GM13977 (cell line): ENCODE results near the gene TADA2B.

ENCODE experiments used
- DNase-seq: peaks from one replicate; pipeline ENCODE4 v3.0.0; 2012; ENCODE audit warnings: low spot score
- in situ Hi-C: fragments of 300-500 bp; cut with MboI; formaldehyde crosslinking; loops from one replicate; pipeline ENCODE4 v1.12.0; 2022; ENCODE audit warnings: low sequenced_read_pairs, low pct_unique_long_range_greater_than_20kb, mixed read lengths, inconsistent platforms; ENCODE audit not compliant: unreplicated experiment
- TF ChIP-seq, protein P1 (sequence below): IDR thresholded peaks from 2 replicates; pipeline ENCODE4 v1.5.1; 2012; ENCODE audit warnings: mild to moderate bottlenecking, control low read depth; ENCODE audit not compliant: insufficient read depth; ENCODE audit errors: extremely low read depth, missing control alignments

The TADA2B gene

DNA sequence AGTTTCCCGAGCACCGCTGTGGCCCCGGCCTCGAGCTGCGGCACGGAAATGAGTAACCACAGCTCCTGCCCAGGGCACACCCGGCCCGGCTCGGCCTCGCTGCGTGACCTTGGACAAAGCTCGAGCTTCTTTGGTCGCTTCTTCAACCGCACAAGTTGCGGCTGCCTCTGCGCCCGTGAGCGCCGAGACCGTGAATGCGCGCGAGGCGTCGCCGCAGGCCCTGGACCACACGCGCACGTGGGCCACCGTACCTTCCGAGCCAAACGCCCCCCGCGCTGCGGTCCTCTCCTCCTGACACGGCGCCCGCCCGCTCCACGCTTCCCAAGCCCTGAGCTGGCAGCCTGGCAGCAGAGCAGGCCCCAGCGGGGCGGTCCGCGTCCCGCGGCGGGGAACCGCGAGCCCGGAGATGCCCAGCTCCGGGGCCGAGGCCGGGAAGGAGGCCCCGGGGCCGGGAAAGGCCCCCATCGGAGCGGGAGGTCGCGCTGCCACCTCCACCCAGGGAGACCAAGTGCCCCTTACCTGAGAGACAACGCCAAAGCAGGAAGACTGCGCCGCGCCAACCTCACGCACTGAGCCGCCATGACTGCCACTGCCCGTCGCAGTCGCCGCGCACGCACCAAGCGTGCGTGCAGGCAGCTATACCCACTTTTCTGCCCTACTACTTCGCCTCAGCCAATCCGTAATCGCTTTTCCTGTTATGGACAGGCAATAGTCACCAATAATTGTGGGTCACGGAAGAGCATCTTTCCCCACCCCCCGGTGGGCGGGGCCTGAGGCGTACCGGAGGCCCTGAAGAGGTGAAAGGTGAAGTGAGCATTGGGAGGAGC lies 24.5 kb downstream of the TADA2B start, which contains the start of gene GRPEL1:
Gene GRPEL1, minus strand, starts transcription at position 613 of the 827 bp plus-strand sequence. Its CDS starts 32 bp downstream, at position 581.
- TF ChIP-seq, protein P1, sequence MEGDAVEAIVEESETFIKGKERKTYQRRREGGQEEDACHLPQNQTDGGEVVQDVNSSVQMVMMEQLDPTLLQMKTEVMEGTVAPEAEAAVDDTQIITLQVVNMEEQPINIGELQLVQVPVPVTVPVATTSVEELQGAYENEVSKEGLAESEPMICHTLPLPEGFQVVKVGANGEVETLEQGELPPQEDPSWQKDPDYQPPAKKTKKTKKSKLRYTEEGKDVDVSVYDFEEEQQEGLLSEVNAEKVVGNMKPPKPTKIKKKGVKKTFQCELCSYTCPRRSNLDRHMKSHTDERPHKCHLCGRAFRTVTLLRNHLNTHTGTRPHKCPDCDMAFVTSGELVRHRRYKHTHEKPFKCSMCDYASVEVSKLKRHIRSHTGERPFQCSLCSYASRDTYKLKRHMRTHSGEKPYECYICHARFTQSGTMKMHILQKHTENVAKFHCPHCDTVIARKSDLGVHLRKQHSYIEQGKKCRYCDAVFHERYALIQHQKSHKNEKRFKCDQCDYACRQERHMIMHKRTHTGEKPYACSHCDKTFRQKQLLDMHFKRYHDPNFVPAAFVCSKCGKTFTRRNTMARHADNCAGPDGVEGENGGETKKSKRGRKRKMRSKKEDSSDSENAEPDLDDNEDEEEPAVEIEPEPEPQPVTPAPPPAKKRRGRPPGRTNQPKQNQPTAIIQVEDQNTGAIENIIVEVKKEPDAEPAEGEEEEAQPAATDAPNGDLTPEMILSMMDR: no peak
- peak; percentile 98 for DNase-seq
- in situ Hi-C loops: no loop called here

DNA sequence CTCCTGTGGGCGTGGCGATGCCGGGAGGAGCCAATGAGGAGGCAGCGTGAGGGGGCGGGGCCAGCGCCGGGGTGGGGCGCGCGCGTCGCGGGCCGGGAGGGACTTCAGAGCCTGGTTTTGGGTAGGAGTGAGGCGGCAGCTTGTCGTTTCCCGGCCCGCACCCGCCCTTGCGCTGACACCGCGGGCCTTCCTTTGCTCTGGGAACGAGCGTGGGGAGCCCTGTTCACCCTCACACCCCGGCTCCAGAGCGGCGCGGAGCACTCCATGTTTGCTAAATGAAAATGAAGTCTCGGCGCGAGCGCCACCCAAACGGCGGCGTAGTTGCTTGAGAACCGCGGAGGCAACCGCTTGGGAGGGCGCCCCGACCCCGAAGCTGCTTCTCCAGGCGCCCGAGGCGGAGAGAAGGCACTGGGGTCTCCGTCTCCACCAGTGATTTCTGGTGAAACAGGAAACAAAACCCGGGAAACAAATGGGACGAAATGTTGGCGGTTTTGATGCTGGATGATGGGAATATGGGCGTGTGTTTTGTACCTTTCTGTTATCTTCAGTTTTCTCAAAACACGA lies 25.2 kb downstream of the TADA2B start:
- in situ Hi-C loops: no loop called here
- DNase-seq: no peak
- TF ChIP-seq, protein P1: no peak

GRCh38 chr4:7068883-7069282 lies 25.7 kb downstream of the TADA2B start:
- TF ChIP-seq, protein P1: no peak
- DNase-seq: no peak
- in situ Hi-C loops: no loop called here

DNA sequence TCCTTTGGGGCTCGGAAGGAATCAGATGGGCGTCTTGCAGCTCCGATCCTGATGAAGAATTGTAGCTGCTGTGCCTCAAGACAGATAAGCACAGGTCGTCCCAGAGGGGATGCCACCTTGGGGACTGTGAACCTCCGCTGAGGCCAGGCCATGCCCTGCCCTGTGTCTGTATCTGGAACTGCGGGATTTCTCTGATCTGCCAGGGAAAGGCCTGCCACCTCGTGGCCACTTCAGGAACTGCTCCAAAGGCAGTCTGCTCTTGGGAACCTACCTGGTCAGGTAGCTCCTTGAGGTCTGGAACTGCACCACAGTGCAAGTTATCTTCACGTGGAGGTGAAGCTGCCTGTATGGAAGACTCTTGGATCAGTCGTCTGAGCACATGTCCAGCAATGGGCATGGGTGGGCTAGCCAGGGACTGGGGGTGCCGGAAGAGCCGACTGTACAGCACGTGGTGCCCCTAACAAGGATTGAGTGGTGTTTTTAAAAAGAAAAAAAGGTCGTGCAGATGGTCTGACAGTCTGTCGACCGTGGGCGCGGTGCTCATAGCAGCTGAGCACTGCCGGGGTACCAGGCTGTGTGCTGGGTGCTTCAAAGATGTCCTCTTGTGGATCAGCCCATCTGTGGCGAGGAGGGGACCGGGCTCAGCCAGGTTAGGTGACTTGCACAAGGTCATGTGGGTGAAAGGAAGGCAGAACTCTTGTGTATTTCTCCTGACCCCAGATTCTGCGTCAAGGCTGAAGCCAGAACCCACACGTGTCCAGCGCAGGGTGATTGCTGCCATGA lies 27.7 kb downstream of the TADA2B start:
- TF ChIP-seq, protein P1: peak; percentile 94
- peak; percentile 80 for DNase-seq
- in situ Hi-C loops: loop anchor here (10.0 kb wide), 2 partner anchors 176 to 356 kb away; partner anchors contain the start of gene BLOC1S4

DNA sequence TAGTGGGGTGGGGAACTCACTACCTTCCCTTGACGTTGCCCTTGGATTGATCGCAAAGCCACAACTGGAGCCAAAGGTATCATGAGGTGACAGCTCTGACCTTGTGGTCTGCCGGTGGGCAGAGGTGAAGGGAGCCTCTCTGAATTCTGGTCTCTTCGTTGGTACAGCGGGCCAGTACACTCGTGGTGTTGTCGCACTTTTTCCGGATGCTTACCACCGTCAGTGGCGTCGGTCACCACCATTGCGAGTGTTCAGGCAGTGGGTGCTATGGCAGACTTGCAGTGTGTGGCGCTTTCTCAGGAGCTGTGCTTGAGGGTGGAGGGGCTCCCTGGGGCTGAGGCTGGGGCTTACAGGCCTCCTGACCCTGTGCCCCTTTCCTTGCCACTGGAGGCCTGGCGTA lies 29.9 kb downstream of the TADA2B start:
- TF ChIP-seq, protein P1: no peak
- no peak for DNase-seq
- in situ Hi-C loops: loop anchor here (10.0 kb wide), 2 partner anchors 178 to 358 kb away; partner anchors contain the start of gene BLOC1S4
